GM12872 (cell line): ENCODE results near the gene MRLN.

Experiments used
- CTCF ChIP-seq: IDR thresholded peaks from 3 replicates; pipeline ENCODE4 v1.5.1; 2011; ENCODE audit warnings: low read depth, mild to moderate bottlenecking, low read length, moderate library complexity; ENCODE audit not compliant: insufficient read depth

The MRLN gene

GRCh38 chr10:59779756-59780533 is 26.7 kb upstream of the MRLN start:
- TF ChIP-seq CTCF = no peak

DNA sequence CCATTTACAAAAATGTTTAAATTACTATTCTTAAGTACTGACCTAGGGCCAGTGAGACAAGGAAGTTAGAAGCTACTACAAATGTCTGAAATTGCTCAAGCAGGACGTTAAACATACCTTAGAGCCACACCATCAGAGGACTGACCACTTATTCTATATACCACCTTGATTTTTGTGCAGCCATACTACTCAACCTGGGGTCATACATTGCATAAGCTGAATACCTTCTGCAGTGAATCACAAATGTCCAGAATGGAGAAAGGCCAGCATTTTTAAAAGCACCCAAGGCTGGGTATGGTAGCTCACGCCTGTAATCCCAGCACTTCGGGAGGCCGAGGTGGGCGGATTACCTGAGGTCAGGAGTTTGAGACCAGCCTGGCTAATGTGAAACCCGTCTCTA is 21.2 kb upstream of the MRLN start:
- TF ChIP-seq CTCF = no peak

DNA sequence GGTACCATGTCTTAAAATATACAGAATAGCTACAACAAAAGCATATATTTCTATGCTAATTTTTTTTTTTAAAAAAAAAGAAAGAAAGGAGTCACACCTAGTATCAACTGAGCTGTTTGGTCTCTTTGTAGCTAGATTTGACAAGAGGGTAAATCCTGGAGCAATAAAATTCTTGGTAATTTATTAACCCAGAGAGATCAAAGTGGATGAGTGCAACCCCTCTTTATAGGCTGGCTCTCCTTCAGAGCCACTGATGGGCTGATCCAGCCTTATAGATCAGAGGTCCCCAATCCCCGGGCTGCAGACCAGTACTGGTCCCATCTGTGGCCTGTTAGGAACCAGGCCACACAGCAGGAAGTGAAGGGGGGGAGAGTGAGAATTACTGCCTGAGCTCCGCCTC is 19.8 kb upstream of the MRLN start:
- TF ChIP-seq CTCF = no peak

DNA sequence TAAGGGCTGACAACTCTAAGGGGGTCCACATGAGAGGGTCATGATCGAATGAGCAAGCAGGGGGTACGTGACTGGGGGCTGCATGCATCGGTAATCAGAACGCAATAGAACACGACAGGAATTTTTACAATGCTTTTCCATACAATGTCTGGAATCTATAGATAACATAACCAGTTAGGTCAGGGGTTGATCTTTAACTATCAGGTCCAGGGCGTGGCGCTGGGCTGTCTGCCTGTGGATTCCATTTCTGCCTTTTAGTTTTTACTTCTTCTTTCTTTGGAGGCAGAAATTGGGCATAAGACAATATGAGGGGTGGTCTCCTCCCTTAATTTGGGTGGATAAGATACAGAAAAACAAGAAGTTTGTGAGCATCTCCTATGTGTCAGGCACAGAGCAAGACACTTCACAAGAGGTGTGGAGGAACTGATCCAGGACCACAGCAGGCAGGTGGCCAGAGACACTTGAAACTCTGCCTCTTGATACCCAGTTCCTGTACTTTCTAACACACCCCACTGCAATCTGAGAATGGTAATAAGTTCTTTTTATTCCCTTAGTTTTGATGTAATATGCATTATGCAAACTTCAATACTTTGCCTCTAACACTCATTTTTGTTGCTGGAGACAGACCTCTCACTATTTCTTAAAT is 18.0 kb upstream of the MRLN start:
- TF ChIP-seq CTCF = no peak

DNA sequence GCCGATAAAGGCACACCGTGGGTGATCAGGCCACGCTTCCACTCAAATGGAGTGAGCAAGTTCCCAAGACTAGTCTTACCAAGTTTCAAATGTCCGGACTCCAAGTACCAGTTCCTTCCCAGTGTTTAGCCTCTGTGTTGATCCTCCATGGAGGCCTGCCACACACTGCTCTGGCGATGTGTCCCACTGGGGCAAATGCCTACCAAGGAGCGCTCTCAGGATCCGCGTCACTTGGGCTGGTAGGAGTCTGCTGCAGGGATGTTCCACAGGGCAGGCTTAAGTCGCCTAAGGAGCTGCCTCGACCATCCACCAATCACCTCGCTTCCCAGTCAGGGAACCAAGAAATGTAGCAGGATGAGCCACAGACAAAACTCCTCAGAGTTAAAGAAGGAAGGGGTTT is 17.4 kb upstream of the MRLN start:
- no peak for TF ChIP-seq CTCF

- TF ChIP-seq CTCF = no peak
Measured at GRCh38 chr10:59762505-59762904, 9.2 kb upstream of the MRLN start.

- no peak for TF ChIP-seq CTCF
Measured at GRCh38 chr10:59757966-59758365, 4.7 kb upstream of the MRLN start.
